GM19023 (cell line): ENCODE measurements around the gene TNRC6C.
"Not testable (repeated sequence)": the region's sequence is repeated elsewhere in the genome, so short reads cannot be mapped to it uniquely, and the experiment has no call there.

Experiments used
- ATAC-seq: cut with Tn5 transposase; IDR thresholded peaks from one replicate; pipeline ENCODE4 v1.9.1; 2021; ENCODE audit warnings: mild to moderate bottlenecking, moderate library complexity; ENCODE audit not compliant: unreplicated experiment

Gene TNRC6C

DNA sequence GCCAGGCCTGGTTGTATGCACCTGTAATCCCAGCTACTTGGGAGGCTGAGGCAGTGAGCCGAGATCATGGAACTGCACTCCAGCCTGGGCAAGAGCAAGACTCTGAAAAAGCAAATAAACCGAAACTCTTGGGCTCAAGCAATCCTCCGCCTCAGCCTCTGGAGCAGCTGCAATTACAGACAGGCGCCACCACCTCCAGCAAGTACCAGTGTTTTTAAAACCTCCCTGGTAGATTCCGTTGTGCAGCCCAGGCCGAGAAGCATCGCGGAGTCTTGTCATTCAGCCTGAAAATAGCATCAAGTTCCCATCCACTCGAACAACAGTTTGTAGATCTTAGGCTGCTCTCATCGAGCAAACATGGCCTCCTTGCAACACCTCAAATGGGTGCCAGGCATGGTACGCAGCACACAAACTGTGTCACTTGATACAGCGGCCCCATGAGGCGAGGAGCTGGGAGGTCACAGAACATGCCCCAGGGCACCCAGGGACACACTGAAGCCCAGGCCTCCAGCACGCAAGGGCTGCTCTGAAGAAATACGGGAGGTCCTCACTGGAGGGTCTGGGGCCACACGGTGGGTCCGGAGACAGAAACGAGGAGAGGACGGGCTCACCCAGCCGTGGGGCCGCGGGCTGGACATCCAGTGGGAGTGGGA is 152.0 kb downstream of the TNRC6C start:
- ATAC-seq = no peak

DNA sequence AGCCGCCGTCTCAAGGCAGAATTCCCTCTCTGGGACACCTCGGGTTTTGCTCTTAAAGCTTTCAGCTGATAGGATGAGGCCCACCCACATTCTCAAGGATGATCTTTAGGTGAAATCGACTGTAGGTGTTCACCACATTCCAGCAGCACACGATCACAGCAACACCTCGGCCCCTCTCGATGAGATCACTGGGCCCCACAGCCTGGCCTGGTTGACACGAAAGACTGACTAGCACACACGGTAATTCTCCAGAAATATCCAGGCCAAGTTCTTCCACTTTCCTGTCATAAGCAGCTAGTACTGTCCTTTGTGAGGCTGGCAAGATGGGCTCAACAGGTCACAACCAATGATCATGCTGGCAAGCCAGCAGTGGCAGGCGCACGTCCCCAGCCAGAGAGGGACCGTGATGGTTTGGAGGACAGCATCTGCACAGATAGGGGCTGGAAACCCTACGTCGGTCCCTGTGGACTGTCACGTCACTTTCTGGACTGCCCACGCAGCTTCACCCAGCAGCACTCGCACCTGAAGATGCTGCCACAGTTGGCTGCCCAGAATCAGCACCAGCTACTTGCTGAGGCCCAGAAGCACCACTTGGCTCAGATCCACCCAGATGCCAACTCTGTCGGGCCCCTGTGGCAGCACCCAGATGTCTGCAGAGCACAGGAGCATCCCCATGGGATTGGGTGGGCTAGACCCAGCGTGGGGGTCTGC is 152.7 kb downstream of the TNRC6C start:
- no peak for ATAC-seq

DNA sequence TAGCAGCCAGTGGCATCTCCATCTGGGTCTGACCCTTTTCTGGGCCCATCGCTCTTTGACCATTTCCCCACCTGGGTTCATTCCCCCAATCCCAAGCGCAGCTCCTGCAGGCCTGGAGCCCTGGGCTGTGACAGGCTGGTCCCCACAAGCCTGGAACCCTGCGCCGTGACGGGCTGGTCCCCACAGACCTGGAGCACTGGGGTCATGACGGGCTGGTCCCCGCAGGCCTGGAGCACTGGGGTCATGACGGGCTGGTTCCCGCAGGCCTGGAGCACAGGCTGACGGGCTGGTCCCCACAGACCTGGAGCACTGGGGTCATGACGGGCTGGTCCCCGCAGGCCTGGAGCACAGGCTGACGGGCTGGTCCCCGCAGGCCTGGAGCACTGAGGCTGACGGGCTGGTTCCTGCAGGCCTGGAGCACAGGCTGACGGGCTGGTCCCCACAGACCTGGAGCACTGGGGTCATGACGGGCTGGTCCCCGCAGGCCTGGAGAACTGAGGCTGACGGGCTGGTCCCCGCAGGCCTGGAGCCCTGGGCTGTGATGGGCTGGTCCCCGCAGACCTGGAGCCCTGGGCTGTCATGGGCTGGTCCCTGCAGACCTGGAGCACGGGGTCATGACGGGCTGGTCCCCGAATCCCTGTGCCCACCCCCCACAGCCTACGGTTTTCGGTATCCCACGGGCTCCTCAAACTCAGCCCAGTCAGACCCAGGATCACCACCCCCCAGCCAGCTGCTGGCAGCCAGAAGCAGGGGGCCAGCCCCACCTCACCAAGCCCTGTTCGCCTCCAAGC is 153.4 kb downstream of the TNRC6C start:
- ATAC-seq = no peak

DNA sequence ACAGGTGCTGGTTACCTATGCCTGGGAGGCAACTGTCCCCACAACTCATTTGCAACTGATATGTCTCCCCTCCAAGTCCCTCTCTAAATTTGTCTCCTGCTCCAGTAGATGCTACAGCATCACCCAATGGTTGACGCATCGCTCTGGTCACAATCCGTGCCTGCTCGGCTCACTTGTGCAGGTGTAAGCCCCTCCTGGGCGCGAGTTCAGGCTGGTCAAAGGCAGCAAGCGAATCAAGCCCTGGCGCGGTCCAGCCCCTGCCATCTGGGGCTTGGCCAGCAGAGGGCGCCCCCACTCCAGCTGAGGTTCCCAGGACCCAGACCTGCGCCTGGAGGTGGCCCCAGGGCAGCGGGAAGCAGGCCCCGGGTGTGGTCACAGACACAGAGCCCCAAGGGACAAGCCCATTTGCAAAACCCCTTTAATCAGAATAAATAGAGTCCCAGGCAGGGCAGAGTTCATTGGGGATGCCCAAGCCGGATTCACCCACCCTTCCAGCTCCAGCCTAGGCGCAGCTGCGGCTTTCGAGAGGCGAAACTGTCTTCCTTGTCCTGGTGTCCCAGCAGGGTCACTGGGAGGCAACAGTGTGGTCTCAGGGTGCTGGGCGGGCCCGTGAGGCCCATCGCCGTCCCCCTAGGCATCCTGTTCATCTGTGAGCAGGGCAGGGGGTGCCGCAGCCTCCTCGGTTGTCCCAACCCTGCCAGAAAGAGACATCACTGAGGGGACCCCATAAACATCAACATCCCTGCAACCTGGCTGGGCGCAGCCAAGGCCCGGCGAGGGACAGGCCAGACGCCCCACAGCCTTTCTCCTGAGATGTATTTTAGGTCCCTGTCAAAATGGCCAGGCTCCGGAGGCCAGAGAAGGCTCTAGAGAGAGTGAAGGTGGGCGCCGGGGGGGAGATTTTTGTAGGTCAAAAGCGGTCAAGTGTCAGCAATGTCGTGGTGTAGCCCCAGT is 154.3 kb downstream of the TNRC6C start:
- no peak for ATAC-seq

DNA sequence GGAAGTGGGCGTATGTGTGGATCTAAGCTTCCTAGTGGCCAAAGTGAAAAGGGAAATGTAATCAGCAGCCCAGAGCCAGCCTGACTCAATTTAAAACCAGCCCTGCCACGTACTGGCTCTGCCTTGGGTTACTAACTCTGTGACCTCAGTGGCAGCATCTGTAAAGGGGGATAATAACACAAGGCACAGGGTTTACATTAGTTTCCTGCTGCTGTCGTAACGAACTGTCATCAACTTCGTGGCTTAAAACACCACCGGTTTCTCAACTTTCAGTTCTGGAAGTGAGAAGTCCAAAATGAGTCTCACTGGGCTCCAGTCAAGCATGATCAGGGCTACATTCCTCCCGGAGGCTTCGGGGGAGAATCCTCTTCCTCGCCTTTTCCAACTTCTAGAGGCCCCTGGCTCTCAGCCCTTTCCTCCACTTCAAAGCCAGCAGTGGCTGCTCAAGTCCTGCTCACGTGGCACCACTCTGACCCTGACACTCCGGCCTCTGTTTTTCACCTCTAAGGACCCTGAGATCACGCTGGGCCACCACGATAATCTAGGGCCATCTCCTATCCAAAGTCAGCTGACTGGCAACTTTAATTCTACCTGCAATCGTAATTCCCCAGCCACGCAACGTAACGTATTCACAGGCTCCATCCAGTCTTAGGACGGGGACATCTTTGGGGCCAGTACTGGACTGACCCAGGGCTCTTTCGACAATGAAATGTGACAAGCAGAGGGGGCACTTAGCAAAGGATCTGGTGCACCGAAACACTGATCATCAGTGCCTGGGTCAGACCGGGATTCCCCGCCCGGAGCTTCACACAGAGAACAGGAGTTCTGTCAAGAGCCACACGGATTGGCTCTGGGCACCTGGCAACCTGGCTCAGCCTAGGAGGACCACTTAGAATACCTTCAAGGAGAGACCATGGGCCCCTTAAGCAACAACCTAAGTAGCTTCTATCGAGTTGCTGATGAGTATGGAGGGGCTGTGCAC is 155.6 kb downstream of the TNRC6C start:
- no peak for ATAC-seq

DNA sequence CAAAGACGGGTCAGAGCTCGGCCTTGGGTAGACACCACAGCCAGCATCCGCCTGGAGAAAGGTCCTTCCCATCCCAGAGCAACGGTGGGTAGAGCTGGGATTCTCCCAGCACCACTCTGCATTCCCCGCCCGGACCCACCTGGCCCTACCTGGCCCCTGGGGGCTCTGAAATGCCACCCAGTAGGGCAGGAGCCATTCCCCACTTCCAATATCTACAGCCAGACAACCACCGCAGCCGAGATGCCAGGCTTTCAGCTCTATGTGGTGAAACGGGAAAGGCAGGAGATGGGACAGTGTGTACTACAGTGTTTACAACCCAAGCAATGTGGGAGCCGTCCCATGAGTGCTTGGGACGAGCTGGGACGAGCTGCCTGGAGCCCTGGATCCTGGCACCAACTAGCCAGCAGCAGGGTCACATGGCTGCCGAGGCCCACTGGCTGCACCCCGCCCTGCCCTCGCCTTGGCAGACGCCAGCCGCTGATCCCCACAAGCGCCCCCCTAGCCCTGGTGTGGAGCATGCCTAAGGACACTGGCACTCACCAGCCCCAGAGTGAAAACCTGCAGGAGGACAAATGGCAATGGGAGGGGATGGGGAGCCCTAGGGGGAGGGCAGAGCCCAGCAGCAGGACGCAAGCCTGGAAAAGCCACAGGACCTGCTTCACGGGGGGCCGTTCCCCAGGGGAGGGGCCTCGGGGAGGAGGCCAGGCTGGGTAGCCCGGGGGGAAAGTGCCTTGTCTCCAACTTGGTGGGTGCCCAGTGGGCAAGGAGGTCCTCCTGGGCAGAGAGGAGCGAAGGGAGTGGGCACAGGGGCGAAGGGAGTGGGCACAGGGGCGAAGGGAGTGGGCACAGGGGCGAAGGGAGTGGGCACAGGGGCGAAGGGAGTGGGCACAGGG is 156.6 kb downstream of the TNRC6C start:
- ATAC-seq = no peak

DNA sequence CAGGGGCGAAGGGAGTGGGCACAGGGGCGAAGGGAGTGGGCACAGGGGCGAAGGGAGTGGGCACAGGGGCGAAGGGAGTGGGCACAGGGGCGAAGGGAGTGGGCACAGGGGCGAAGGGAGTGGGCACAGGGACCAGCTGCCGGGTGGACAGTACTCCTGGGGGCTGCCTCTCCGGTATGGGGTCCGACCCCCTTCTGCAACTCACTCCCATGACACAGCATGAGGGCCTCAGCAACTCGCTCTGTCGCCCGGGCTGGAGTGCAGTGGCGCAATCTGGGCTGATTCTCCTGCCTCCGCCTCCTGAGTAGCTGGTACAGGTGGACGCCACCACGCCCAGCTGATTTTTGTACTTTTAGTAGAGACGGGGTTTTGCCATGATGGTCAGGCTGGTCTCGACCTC is 157.3 kb downstream of the TNRC6C start:
- ATAC-seq = not testable (repeated sequence)

DNA sequence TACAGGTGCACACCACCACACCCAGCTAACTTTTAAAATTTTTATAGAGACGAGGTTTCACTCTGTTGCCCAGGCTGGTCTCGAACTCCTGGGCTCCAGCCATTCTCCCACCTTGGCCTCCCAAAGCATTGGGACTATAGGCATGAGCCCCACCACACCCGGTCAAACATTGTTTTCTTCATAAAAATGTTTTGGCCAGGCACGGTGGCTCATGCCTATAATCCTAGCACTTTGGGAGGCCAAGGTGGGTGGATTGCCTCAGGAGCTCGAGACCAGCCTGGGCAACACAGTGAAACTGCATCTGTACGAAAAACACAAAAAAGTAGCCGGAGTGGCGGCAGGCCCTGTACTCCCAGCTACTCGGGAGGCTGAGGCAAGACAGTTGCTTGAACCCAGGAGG is 157.9 kb downstream of the TNRC6C start:
- no peak for ATAC-seq

DNA sequence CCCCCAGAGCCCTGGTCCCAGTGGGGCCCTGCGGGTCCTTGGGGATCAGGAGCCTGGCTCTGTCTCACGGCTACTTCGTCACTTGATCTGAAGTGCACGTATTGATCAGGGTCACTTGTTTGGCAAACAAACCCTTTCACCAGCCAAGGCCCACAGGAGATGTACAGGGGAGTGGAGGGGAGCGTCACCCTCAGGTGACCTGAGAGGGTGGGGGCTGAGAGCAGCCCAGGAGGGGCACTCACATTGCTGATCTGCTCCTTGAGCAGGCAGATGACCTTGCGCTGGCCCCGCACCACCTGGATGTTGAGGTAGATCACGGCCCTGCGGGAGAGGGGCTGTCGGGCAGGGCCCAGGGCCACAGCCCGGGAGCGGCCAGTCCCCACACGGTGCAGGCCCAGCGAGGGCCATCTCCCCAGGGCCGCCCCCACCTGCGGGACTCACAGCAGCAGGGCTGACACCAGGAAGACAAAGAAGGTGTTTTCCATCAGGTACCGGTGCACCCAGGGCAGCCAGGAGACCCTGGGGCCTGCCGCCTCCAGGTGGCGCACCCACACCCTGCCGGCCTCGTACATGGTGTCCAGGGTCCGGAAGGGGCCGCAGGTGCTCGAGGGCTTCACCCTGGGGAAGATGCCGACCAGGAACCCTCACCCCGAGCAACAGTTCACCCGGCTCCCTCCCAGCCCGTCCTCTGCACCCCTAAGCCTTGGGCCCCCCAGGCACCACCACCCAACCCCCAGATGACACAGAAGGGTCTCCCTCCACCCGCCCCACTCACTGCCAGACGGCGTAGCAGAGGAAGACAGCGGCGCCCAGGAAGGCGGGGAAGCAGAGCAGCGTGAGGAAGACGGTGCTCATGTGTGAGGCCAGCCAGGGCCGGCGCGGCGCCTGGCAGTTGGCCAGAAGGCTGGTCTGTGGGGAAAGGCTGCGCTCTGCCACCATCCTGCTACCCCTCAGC is 158.8 kb downstream of the TNRC6C start:
- ATAC-seq = no peak

DNA sequence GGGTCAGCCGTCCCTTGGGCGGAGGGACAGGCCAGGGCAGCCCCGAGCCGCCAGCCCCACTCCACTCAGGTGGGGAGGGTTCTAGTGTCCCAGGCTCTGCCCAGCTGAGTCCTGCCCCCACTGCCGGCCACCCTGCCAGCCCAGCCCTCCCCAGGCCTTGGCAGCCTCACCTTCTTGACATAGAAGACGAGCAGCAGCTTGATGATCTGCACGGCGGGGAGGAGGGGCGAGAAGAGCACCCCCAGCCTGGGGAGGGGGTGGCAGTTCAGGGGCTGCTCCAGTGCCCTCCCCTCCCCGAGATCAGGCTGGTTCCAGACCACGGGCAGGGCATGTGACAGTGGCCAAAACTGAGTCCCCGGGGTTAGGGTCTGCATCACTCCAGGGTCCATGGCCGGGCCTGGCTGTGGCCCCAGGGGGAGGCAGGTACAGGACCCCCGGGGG is 160.3 kb downstream of the TNRC6C start:
- no peak for ATAC-seq

DNA sequence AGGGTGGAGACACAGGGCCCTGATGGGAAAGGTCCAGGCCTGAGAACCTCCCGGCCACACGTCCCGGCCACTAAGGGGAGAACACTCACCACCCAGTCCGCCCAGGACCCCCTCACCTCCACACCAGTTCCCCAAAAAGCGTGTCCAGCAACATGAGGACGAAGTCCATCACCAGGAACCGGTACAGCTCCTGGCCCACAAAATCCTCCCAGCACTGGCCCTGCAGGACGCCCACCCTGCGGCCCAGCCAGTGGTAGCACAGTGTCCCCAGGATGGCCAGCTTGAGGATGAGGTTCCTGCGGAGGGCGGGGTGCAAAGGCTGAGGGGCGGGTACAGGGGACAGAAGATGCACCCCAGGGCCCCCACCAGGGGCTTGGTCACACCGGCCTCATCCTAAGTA is 162.0 kb downstream of the TNRC6C start:
- no peak for ATAC-seq

DNA sequence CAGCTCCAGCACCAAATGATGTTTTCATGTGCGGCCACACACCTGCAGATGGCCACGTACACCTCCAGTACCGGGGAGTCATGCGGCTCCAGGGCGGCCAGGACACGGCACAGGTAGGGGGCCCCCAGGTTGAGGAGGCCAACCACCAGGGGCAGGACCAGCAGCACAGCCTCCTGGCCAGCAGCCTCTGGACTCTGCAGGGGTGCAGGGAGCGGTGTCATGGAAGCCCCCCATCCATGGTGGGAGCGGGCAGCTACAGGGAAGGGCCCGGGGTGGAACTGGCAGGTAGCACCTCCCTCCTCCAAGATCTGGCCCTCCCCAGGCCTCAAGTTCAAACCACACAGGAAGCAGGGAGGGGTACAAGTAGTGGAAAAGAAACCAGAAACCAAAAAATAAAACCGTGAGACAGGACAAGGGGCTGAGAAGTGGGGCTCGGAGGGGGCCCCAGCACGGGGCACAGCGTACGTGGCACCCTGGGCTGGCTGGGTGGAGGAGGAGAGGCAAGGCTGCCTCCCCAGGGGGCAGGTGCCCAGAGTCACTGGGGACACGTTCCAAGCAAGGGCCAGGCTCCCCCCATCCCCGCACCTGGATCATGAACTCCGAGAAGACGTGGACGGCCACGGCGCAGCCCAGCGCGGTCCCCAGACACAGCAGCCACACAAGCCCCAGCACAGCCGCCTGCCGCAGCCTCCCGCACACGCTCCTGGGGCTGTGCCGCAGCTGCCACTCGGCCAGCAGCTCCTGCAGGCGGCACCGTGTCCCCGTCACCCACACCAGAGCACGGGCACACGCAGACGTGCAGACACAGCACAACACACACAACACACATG is 162.7 kb downstream of the TNRC6C start:
- ATAC-seq = no peak

DNA sequence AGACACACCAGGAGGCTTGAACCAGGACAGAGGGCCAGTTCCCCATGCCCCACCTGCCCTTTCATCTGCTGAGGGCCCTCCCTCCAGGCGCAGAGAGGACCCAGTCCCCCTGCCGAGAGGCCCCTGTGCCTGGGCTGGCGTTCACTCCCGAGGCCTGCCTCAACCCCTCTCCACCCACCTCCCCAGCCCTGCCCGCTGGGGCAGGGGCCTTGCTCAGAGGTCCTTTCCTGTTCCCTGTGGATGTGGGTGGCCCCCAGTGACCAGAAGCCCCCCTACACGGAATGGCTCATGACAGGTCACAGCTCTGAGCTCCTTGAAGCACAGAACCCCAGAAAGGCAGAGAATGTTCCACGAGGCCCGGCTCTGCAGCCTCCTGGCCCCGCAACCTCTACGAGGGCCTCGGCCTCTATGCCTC is 163.3 kb downstream of the TNRC6C start:
- ATAC-seq = no peak

DNA sequence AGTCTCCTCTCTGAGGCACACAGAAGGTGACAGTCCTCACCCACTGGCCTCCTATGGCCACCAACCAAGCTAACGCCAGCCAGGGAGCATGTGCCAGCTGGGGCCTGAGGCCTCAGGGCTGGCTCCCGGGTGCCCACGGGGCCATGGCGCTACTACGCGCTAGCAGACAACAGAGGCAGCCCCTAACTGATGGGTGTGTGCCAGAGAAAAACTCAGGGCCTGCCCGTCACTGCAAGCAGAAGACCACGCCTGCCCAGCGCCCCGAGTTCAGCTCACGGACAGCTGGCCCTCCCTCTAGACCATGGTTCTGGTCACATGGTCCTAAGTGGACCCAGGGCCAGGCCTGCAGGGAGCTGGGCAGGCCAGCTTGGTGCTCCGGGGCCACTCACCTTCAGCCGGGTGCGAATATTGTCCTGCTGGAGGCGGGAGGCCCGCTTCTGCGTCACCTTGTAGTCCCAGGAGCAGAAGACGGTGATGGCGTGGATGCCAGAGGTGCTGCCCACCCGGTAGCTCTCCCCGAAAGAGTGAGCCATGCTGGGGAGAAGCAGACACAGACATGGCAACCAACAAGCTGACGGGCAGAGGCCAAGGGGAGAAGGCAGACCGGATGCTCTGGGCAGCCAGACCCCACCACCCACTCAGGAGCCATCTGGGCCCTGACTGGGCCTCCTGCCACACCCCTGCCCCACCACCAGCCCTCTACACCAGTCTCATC is 163.9 kb downstream of the TNRC6C start:
- ATAC-seq = no peak

DNA sequence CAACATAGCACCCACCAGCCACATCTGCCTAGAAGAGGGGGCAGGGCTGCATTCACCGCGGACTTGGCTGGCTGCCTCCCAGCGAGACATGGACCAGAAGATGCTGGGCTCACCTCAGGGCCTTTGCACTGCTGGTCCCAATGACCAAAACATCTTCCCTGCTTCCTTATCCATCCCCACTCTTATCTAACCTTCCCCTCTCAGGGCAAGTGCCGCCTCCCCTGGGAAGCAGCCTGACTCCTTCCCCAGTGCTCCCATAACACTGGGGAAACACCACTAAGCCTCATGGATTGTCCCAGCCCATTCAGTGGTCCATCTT is 164.4 kb downstream of the TNRC6C start:
- no peak for ATAC-seq

DNA sequence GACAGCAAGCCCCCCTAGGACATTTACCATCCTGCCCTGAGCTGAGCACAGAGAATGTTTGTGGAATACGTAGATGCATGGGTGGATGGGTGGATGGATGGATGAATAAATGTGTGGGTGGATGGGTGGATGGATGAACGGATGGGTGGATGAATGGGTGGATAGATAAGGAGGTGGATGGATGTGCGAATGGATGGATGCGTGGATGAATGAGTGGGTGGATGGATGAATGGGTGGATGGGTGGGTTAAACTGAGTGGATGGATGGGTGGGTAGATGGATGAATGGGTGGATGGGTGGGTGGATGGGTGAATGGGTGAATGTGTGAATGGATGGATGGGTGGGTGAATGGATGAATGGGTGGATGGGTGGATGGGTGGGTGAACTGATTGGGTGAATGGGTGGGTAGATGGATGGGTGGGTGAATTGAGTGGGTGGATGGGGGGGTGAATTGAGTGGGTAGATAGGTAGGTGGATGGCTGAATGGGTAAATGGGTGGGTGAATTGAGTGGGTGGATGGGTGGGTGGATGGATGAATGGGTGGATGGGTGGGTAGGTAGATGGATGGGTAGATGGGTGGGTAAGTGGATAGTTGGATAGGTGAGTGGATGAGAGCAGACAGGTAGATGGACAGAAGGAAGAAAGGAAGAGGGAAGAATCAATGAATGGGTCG is 164.9 kb downstream of the TNRC6C start:
- ATAC-seq = no peak
